ENCODE data around the gene LBX1. TPM values are rescaled to one million over a fixed set of nuclear protein-coding genes. Genes with fewer than 3 reads are reported as not detected.

The LBX1 gene
- total RNA-seq, 2 donors from 2014 or later, result not detected

DNA sequence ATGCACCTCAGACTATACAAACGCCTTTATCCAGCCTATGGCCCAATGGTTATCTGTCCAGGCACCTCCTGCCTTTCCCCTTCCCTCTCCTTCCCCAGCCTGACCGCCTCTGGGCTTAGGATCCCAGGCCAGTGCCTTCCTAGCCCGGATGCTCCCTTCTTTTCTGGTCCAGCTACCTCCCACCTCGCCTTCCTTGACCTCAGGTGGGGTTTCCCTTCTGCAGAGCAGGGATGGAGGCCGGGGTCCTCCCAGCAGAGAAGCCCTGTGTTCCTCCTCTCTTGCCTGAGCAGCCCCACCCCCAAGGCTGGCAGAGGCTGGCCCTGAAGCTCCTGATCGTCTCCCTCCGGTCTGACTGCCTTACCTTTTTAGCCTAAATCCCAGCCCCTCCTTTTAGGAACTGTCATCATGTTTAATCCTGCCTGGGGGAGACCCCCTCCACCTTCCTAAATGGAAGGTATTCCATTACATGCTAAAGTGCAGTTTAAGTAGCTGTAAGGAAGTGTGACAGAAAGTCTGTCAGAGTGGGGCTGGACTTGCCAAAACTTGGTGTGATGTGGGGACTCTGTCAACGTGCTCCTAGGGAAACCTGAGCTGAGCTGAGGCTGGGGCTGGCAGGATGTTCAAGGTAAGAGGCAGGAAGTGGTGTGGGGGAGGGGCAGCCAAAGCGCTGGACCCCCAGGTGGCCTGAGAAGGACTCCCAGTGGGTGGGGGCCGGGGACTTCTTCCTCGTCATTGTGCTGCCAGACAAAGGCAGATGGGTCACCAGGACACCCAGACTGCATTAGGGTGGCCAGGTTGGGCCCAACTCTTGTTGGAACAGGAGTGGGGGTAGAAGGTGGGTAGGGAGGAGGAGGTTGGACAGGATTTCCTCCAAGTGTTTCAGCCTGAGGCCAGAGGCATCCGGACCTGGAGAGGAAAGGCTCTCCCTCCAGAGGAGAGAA lies 39.5 kb downstream of the LBX1 start:
- ATAC-seq (ENCODE audit: insufficient number of reproducible peaks, low FRiP score, low read depth) (no peak), DNase-seq (ENCODE audit: low spot score) (no peak)
- Histone ChIP-seq H3K4me3 (no peak overlapping the region), H3K27me3 (replicated peaks; ENCODE audit: insufficient read depth) (no peaks in the 10 kb centered on the region), H3K9me3 (no peaks in the 10 kb centered on the region), H3K36me3 (no peaks in the 10 kb centered on the region), H3K4me1 (ENCODE audit: control insufficient read depth in 1 of 2, low read depth in 2 of 2) (no peaks in the 10 kb centered on the region), H3K27ac (no peak overlapping the region)
- TF ChIP-seq, protein P1, sequence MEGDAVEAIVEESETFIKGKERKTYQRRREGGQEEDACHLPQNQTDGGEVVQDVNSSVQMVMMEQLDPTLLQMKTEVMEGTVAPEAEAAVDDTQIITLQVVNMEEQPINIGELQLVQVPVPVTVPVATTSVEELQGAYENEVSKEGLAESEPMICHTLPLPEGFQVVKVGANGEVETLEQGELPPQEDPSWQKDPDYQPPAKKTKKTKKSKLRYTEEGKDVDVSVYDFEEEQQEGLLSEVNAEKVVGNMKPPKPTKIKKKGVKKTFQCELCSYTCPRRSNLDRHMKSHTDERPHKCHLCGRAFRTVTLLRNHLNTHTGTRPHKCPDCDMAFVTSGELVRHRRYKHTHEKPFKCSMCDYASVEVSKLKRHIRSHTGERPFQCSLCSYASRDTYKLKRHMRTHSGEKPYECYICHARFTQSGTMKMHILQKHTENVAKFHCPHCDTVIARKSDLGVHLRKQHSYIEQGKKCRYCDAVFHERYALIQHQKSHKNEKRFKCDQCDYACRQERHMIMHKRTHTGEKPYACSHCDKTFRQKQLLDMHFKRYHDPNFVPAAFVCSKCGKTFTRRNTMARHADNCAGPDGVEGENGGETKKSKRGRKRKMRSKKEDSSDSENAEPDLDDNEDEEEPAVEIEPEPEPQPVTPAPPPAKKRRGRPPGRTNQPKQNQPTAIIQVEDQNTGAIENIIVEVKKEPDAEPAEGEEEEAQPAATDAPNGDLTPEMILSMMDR (IDR thresholded peaks at IDR 0.05), result no peak

DNA sequence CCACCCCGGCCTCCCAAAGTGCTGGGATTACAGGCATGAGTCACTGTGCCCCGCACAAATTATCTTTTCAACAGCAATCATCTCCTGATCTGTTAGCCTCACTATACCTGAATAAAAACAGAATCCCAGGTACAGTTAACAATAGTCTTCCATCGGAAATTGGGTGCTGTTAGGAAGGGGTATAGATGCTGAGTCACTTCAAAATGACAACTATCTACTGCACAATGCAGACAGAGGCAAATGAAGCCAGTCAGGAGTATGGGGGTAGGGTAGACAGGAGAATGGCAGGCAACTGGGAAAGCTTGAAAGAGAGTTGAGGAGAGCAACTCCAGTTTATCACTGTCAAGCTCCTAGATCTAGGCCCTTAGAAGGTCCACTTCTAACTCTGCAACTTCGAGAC lies 40.3 kb downstream of the LBX1 start:
- DNase-seq (ENCODE audit: low spot score), result no peak
- no peak overlapping the region for H3K4me3 ChIP-seq
- ATAC-seq (ENCODE audit: insufficient number of reproducible peaks, low FRiP score, low read depth), result no peak
- H3K4me1 ChIP-seq (ENCODE audit: control insufficient read depth in 1 of 2, low read depth in 2 of 2), result no peaks in the 10 kb centered on the region
- H3K9me3 ChIP-seq, result no peaks in the 10 kb centered on the region
- no peaks in the 10 kb centered on the region for H3K27me3 ChIP-seq (replicated peaks; ENCODE audit: insufficient read depth)
- no peak overlapping the region for H3K27ac ChIP-seq
- H3K36me3 ChIP-seq, result no peaks in the 10 kb centered on the region
- TF ChIP-seq, protein P1 (IDR thresholded peaks at IDR 0.05), result no peak

DNA sequence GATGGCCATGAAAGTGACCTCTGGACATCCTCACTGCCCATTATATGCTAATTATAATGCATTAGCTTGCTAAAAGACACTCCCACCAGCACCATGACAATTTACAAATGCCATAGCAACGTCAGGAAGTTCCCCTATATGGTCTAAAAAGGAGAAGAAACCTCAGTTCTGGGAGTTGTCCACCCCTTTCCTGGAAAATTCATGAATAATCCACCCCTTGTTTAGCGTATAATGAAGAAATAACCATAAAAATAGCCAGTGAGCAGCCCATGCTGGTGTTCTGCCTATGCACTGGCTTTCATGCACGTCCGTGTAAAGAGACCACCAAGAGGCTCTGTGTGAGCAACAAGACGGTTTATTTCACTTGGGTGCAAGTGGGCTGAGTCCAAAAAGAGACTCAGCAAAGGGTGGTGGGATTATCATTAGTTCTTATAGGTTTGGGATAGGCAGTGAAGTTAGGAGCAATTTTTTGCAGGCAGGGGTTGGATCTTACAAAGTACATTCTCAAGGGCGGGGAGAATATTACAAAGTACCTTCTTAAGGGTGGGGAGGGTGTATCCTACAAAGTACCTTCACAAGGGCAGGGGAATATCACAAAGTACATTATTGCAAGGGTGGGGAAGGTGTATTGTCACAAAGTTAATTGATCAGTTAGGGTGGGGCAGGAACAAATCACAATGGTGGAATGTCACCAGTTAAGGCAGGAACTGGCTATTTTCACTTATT lies 45.6 kb downstream of the LBX1 start:
- ATAC-seq (ENCODE audit: insufficient number of reproducible peaks, low FRiP score, low read depth) (no peak), DNase-seq (ENCODE audit: low spot score) (no peak)
- no peaks in the 10 kb centered on the region for H3K9me3 ChIP-seq
- H3K27me3 ChIP-seq (replicated peaks; ENCODE audit: insufficient read depth), result no peaks in the 10 kb centered on the region
- TF ChIP-seq, protein P1 (IDR thresholded peaks at IDR 0.05), result no peak
- H3K36me3 ChIP-seq, result no peaks in the 10 kb centered on the region
- H3K27ac ChIP-seq, result no peak overlapping the region
- no peak overlapping the region for H3K4me3 ChIP-seq
- H3K4me1 ChIP-seq (ENCODE audit: control insufficient read depth in 1 of 2, low read depth in 2 of 2), result no peaks in the 10 kb centered on the region

DNA sequence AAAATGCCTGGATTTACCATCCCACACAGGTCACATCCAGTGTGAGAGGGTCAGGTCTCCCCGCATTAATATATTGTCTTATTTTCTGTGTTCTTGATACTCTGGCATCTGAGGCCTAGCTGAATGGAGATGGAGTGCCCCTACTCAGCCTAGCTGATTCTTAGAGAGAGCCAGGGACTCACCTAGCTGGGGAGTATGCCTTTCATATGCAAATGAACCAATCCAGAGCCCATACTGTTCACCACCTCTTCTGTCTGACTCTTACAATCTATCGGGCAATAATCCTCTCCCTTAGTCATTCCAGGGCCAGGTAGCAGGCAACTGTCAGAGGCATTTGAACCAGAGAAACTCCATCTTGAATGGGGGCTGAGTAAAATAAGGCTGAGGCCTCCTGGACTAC lies 46.3 kb downstream of the LBX1 start:
- no peaks in the 10 kb centered on the region for H3K9me3 ChIP-seq
- no peak overlapping the region for H3K4me3 ChIP-seq
- no peaks in the 10 kb centered on the region for H3K36me3 ChIP-seq
- no peak overlapping the region for H3K27ac ChIP-seq
- no peaks in the 10 kb centered on the region for H3K27me3 ChIP-seq (replicated peaks; ENCODE audit: insufficient read depth)
- no peaks in the 10 kb centered on the region for H3K4me1 ChIP-seq (ENCODE audit: control insufficient read depth in 1 of 2, low read depth in 2 of 2)
- no peak for DNase-seq (ENCODE audit: low spot score)
- ATAC-seq (ENCODE audit: insufficient number of reproducible peaks, low FRiP score, low read depth), result no peak
- TF ChIP-seq, protein P1 (IDR thresholded peaks at IDR 0.05), result no peak

Other genes with a start within 250 kb of the LBX1 start
- 10 to 100 TPM; 51.9 to 56.6 TPM for gene MRPL43, start 242.0 kb downstream of the LBX1 start, total RNA-seq
- gene TWNK, start 241.9 kb downstream of the LBX1 start, total RNA-seq, result 10 to 100 TPM in 1 of 2 donors, 1 to 10 TPM in 1; 5.3 to 16.6 TPM
- gene LZTS2, start 229.7 kb downstream of the LBX1 start, total RNA-seq, result 100 to 1,000 TPM; 127 to 165 TPM
- gene PDZD7, start 198.3 kb downstream of the LBX1 start, total RNA-seq, result 1 to 10 TPM in 1 of 2 donors, under 1 TPM in 1; 0.14 to 1.1 TPM
- gene SFXN3, start 198.2 kb downstream of the LBX1 start, total RNA-seq, result 100 to 1,000 TPM; 136 to 206 TPM
- 10 to 100 TPM; 30.0 to 34.1 TPM for gene KAZALD1, start 167.5 kb downstream of the LBX1 start, total RNA-seq
- not detected for gene TLX1, start 98.2 kb downstream of the LBX1 start, total RNA-seq
- 10 to 100 TPM in 1 of 2 donors, 1 to 10 TPM in 1; 8.4 to 12.9 TPM for gene BTRC, start 124.7 kb upstream of the LBX1 start, total RNA-seq

Data from thoracic aorta (tissue), 2 donors.